GM18511 (cell line): Measurements from ENCODE around the gene OSTC.

Experiments
- ATAC-seq: cut with Tn5 transposase; IDR thresholded peaks from one replicate; pipeline ENCODE4 v1.9.1; 2021; ENCODE audit warnings: mild to moderate bottlenecking, moderate library complexity; ENCODE audit not compliant: unreplicated experiment

OSTC gene

GRCh38 chr4:108644237-108644636 lies 6.2 kb upstream of the OSTC start:
- no peak for ATAC-seq

GRCh38 chr4:108646706-108647105 lies 3.7 kb upstream of the OSTC start:
- no peak for ATAC-seq

GRCh38 chr4:108649863-108650211 lies 562 bp upstream of the OSTC start:
- peak; percentile 32 for ATAC-seq

- ATAC-seq: peak; percentile 17
These were observed 804 bp downstream of the OSTC start for GRCh38 chr4:108651014-108651791.

GRCh38 chr4:108662629-108663028 lies 12.2 kb downstream of the OSTC start:
- ATAC-seq: no peak

GRCh38 chr4:108674356-108674977 lies 24.1 kb downstream of the OSTC start:
- ATAC-seq: no peak

- no peak for ATAC-seq
These were observed 31.0 kb downstream of the OSTC start for GRCh38 chr4:108681321-108681809.

GRCh38 chr4:108683479-108683878 lies 33.1 kb downstream of the OSTC start:
- no peak for ATAC-seq

- no peak for ATAC-seq
These were observed 34.8 kb downstream of the OSTC start for GRCh38 chr4:108685036-108685686.

GRCh38 chr4:108690738-108691137 lies 40.3 kb downstream of the OSTC start:
- no peak for ATAC-seq

GRCh38 chr4:108693211-108693610 lies 42.8 kb downstream of the OSTC start:
- ATAC-seq: no peak

- ATAC-seq: no peak
These were observed 43.4 kb downstream of the OSTC start for GRCh38 chr4:108693819-108694218.

- ATAC-seq: no peak
These were observed 44.0 kb downstream of the OSTC start for GRCh38 chr4:108694423-108694822.

GRCh38 chr4:108695062-108695461 lies 44.7 kb downstream of the OSTC start:
- no peak for ATAC-seq

GRCh38 chr4:108696160-108696559 lies 45.8 kb downstream of the OSTC start:
- no peak for ATAC-seq

- no peak for ATAC-seq
These were observed 49.8 kb downstream of the OSTC start for GRCh38 chr4:108700081-108700757.

- ATAC-seq: no peak
These were observed 52.6 kb downstream of the OSTC start for GRCh38 chr4:108702960-108703359.

- ATAC-seq: no peak
These were observed 53.0 kb downstream of the OSTC start for GRCh38 chr4:108703370-108703769.

GRCh38 chr4:108703966-108704365 lies 53.6 kb downstream of the OSTC start:
- ATAC-seq: no peak

GRCh38 chr4:108706289-108706688 lies 55.9 kb downstream of the OSTC start:
- no peak for ATAC-seq

GRCh38 chr4:108709234-108709633 lies 58.8 kb downstream of the OSTC start:
- ATAC-seq: no peak
